GM21526 (cell line): Measurements from ENCODE around the gene NHS.
"Not testable (repeated sequence)": the region's sequence is repeated elsewhere in the genome, so short reads cannot be mapped to it uniquely, and the experiment has no call there.

ENCODE experiments used
- ATAC-seq: cut with Tn5 transposase; IDR thresholded peaks from one replicate; pipeline ENCODE4 v1.9.1; 2021; ENCODE audit warnings: moderate library complexity; ENCODE audit not compliant: unreplicated experiment, low FRiP score

The NHS gene

GRCh38 chrX:17568804-17569203, 193.8 kb downstream of the NHS start:
- not testable (repeated sequence) for ATAC-seq

- ATAC-seq = no peak
Observed at GRCh38 chrX:17579026-17579425, 204.0 kb downstream of the NHS start.

DNA sequence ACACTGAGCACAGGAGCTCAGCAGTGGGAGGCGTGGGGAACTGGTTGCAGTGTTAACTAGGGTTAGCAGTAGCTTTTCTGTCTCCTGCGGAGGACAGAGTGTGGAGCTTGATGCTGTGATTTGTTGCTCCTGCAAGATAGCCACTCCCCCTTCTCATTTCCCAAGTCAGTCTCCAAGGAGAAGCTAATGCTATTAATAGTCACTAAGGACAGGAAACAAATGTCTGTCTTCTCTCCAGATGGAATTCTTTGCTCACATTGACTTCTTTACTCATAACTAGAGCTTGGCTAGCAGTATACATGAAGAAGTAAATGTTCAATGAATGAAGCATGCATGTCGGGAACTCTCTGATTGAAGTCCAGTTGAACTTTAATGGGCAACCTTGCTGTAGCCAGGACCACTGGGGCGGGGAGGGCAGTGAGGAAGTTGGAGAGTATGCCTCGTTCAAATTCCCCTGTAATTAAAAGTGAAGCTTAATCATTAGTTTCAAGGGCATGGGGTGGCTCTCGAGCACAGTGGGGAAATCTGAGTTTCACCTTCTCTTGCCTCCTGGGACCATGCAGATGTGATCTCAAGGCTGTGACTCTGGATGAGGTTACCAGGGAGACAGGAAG, 205.6 kb downstream of the NHS start:
- ATAC-seq = no peak

DNA sequence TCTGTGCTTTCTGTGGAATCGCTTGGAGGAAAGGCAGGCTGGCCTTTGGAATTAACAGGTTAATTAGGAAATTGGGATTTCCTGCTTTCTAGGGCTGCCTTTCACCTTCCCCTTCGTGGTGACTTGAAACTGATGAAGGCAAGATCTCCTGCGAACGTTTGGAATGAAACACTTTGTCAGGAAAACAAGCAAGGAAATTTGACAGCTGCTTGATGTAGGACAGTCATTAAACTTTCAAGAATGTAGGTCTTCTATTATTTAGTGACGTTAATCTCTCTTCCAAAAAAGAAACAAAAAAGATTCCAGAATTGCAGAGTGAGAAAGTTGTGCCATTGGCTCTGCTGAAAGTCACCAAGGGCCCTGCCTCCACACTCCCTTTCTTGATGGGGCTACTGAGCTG, 206.6 kb downstream of the NHS start:
- ATAC-seq = no peak

DNA sequence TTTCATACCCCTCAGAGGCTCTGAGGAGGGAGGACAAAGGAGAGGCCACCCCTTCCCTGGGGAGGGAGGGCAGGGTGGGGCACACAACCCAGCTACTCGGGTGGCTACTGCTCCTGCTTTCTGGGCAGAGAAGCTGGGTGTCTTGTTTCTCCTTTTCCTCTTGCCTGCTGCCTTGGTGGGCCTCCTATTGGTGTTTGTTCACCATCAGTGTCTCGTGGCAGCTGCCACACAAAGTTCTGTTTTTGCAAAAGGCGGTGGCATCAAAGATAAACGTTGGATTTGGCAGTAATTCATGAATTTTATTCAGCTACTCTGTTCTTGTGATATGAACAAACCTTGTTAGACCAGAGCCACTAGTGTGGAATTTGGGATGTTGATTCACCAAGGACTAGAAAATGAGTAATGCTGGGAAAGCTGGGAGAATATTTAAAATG, 209.3 kb downstream of the NHS start:
- ATAC-seq = no peak

- ATAC-seq = no peak
Observed at GRCh38 chrX:17585006-17585405, 210.0 kb downstream of the NHS start.

DNA sequence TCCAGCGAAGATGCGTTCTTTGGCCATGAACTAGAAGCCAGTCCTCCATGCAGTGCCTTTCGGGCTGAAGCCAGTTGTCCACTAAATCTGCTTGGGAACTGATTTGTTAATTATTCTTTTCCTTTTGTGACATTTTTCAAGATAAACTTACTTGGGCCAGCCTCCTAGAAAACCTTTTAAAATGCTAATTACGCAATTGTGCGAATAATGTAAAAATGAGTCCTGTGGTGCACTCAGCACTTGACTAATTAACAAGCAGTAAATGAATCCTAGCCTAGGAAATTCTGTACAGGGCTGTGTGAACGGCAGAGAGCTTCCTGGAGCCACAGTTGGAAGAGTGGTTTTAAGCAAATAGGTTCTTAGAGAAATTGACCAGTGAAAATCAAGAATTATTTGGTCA, 212.4 kb downstream of the NHS start:
- ATAC-seq = no peak

DNA sequence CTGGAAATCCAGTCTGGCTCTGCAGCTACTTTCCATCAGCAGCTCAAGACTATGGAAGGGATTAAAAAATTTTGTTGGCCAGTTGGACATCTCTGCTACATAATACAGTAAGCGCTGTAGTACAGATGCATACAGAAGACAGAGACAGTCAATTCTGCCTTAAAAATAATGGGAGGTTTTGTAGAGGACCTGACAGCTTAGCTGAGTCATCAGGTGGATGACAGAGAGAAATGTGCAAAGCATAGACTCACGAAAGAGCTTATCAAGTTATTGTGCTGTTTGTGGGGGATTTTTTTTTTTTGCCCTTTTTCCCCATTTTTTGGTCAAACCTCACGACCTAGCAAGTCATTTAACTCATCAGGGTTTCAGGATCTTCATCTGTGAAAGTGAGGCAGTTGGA, 213.3 kb downstream of the NHS start:
- ATAC-seq = no peak

- peak; percentile 66 for ATAC-seq
Observed at GRCh38 chrX:17590892-17591740, 216.1 kb downstream of the NHS start.

DNA sequence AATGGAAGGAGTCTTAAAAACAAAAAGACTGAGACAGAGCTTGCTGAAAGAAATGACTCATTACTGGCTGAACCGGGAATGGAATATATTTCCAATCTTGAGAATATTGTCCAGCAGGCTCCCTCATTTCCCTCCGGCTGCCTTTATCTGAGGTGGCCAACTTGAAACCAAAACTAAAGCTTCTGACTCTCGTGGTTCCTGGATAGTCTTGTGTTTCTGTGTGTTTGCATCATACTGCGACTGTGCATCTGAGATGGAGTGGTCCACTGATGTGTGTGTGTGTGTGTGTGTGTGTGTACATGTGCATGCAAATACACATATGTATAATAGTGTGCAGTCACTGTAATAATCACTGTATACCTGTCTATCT, 216.7 kb downstream of the NHS start:
- ATAC-seq = no peak

DNA sequence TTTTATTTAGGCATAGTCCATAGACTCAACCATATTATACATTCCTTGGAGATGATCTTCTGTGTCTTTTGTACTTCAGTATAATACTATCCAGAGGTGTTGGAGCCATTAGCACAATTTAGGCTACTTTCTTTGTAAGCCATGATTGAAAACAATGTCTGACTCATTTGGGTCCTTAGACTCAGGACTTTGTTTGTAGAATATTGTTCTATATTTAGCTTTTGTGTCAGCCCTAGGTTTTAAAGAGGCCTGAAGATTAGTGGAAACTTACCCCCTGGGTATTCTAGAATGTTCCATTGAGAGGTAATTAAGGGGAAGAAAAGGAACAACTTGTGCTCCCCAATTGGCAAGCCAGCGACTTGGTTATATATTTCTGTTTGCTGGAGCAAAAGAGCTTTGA, 217.1 kb downstream of the NHS start:
- ATAC-seq = no peak

DNA sequence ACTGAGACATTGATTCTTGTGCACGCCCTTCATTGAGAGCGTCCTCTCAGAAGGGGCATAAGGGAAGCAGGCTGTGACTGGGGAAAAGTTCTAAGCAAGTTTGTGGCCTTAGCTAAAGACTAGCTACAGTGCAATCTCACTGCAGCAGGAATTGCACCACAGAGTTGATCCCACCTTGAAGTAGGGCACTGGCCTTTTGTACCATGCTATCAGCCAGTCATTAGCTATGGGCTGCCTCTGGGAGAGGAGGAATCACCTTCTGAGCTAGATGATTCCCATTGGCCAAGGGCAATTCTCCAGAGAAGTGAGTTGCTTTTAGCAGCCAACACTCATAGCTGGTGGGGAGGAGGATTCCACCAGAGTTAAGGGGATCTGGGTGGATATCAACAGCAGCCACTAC, 219.7 kb downstream of the NHS start:
- no peak for ATAC-seq

DNA sequence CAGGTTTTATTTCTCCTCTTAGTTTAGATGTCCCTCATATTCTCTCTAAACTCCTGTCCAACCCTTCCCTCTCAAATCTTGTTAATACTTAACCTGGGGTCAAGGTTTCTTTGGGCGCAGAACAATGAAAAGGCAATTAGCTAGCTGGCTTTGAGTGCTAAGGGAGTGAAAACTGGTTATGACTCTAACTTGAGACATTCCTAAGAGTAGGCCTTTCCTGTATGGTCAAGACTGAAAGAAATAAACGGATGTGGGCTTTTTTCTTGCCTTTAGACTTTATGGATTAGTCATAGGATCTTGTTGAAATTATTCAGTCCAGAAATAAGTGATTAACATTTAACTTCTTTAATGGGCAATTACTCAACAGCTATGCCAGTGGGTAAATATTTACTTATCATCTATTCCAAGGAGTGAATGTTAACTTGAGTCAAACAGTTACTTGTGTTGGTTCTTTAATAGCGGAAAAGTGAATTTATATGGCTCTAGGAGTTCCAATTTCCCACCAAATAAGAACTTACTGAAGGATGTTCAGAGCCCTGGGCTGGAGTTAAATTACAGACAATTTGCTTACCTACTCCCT, 220.5 kb downstream of the NHS start:
- ATAC-seq = no peak

DNA sequence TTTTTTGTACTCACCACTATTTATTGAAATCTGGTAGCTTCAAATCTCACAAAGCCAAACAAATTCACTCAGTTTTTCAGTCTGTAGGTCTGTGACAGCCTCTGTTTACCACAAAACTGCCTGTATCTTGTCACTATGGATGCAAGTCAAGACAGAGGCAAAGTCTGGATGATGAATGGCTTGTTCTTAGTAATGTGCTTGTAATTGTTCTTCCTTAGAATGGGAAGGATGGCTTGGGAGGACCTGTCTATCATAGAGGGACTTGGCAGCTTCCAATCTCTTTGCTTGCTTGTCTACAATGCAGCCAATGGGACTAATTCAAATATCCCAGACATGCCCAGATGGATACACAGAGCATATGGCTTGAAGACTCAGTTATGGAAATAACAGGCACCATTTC, 221.1 kb downstream of the NHS start:
- ATAC-seq = no peak

DNA sequence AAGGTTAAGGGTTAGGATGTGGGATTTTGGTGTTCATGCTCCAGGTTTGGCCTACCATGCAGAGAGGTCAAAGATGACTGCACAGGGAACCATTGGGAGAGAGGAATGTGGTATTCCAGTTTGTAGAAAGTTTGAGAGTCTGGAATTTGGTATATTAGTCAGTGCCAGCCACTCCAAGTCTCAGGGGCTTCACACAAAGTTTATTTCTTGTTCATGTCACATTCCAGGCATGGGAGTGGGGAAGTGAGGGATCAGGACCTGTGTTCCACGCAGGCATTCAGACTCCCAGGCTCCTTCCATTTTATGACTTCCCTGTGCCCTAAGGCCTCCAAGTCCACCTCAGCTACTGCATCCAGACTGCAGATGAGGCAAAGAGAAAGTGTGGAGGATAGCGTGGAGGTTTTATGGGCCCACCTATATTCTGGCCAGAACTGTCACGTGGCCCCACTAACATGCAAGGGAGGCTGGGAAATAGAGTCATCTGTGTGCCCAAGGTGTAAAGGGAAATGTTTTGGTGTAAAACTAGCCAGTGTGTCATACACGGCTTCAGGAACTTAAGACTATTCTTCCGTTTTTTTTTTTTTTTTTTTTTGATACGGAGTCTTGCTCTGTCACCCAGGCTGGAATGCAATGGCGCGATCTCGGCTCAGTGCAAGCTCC, 221.7 kb downstream of the NHS start:
- no peak for ATAC-seq

GRCh38 chrX:17597327-17597726, 222.3 kb downstream of the NHS start:
- no peak for ATAC-seq

- no peak for ATAC-seq
Observed at GRCh38 chrX:17597836-17598439, 222.9 kb downstream of the NHS start.

DNA sequence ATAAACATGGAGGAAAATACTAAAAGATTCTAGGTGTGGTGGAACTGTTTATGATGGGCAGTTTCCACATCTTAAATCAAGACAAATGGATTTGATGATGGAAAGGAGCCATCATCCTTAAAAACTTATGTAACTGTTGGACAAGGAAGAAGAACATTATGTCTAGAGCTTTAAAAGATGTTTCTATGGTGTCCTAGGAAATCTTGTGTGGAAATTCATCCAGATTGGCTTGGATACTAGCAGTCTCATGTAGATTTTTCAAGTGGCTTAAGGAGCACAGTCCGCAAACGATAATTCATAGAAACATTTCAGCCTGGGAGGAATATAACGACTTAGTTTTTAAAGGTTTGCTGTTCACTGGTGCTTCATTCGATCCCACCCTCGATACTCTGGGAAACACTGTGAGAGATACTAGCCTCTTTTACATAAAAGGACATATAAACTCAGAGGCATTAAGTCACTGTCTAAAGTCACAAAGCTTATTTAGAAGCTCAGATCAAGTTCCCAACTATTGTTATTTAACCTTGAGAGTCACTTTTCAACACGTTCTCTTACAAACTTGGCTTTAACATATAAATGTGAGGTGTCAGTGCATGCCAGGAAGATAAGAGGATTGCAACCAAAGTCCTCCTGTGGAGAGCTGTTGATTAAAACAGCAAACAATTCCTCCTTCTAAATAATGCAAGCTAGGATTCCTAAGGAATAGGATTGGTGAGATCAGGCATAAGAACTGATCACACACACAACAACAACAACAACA, 226.6 kb downstream of the NHS start:
- ATAC-seq = no peak

DNA sequence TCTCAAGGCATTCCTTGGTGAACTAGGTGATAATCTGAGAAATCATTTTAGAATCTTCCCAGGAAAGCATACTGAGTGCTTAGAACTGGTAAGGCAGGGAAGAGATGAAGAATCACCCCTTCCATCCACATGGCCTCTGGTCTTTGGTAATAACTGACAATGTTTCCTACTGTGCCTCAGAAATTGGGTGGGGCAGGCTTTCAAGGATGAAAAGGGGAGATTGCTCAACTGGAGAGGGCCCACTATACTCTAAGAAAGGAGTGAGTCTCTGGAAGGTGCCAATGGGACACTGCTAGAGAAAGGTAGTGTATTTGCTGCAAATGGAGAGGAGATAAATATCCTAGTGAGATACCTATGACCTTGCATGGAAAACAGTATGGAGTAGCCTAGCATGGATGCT, 227.2 kb downstream of the NHS start:
- ATAC-seq = no peak

GRCh38 chrX:17603196-17603595, 228.2 kb downstream of the NHS start:
- ATAC-seq = no peak
